ENCODE measurements around the gene MYO1F.

DNA sequence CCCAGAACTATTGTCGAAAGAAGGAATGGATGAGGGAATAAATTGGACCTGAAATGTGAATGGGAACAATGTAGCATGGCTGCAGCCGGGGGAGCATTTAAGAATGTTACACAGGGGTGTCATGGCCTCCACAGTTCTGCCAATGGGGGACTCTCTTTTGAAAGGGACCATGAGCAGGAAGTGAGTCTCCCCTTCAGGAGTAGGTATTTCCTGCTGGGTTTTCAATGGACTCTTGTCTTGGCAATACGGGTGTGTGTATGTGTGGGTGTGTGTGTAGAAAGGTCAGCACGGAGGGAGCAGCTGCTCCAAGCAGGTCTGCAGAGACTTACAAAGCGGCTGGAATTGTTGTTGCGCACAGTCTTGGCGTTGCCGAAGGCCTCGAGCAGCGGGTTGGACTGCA, 24.4 kb downstream of the MYO1F start:
- TF ChIP-seq, protein P1, sequence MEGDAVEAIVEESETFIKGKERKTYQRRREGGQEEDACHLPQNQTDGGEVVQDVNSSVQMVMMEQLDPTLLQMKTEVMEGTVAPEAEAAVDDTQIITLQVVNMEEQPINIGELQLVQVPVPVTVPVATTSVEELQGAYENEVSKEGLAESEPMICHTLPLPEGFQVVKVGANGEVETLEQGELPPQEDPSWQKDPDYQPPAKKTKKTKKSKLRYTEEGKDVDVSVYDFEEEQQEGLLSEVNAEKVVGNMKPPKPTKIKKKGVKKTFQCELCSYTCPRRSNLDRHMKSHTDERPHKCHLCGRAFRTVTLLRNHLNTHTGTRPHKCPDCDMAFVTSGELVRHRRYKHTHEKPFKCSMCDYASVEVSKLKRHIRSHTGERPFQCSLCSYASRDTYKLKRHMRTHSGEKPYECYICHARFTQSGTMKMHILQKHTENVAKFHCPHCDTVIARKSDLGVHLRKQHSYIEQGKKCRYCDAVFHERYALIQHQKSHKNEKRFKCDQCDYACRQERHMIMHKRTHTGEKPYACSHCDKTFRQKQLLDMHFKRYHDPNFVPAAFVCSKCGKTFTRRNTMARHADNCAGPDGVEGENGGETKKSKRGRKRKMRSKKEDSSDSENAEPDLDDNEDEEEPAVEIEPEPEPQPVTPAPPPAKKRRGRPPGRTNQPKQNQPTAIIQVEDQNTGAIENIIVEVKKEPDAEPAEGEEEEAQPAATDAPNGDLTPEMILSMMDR (IDR thresholded peaks at IDR 0.05) = no peak
- no peak for TF ChIP-seq POLR2A (IDR thresholded peaks at IDR 0.05)
